WTC11 (cell line): ENCODE data around the gene GNG11. TPM values are rescaled to one million over a fixed set of nuclear protein-coding genes. Genes with fewer than 3 reads are reported as not detected.

Experiments used
- ATAC-seq: fragments of 200-7000 bp; cut with Tn5 transposase; 2 replicates; pipeline ENCODE4 v1.10.0; 2021; ENCODE audit warnings: mild to moderate bottlenecking, moderate library complexity
- CTCF ChIA-PET: fragments of 300-600 bp; sonication (Branson Sonifier 250); formaldehyde crosslinking; loops from one replicate; lab custom pipeline; 2021; ENCODE audit warnings: antibody characterized with exemption; lab: Charles Lee
- POLR2A ChIA-PET: fragments of 350-600 bp; sonication (Branson Sonifier 250); formaldehyde crosslinking; loops from one replicate; lab custom pipeline; 2021; ENCODE audit warnings: antibody characterized with exemption; lab: Charles Lee
- DNase-seq: peaks from one replicate; pipeline ENCODE4 v3.0.0; 2021; ENCODE audit warnings: low spot score
- H3K27ac Mint-ChIP-seq: 2 replicates; pipeline ENCODE4 v1.8.0; 2021; ENCODE audit warnings: mixed read lengths
- H3K27me3 Mint-ChIP-seq: 2 replicates; pipeline ENCODE4 v1.8.0; 2021; ENCODE audit warnings: low read depth, mild to moderate bottlenecking, moderate library complexity, mixed read lengths
- H3K36me3 Mint-ChIP-seq: 2 replicates; pipeline ENCODE4 v1.8.0; 2021; ENCODE audit warnings: mixed read lengths
- H3K4me1 Mint-ChIP-seq: 2 replicates; pipeline ENCODE4 v1.8.0; 2022; ENCODE audit warnings: mixed read lengths
- H3K4me3 Mint-ChIP-seq: 2 replicates; pipeline ENCODE4 v1.8.0; 2021; ENCODE audit warnings: mild to moderate bottlenecking, moderate library complexity, mixed read lengths
- H3K9me3 Mint-ChIP-seq: 2 replicates; pipeline ENCODE4 v1.8.0; 2021; ENCODE audit warnings: mixed read lengths
- E2F5 ChIP-seq: sonication (generic); formaldehyde crosslinking; IDR thresholded peaks from 2 replicates; pipeline ENCODE4 v1.8.1; 2022; ENCODE audit warnings: mild to moderate bottlenecking, moderate library complexity, missing genetic modification reagents
- JAZF1 ChIP-seq: fragments of 250-450 bp; sonication (Bioruptor Pico); IDR thresholded peaks from 2 replicates; pipeline ENCODE4 v1.9.0; 2021; ENCODE audit warnings: moderate library complexity, mild to moderate bottlenecking, inconsistent platforms
- MLX ChIP-seq: sonication (generic); formaldehyde crosslinking; IDR thresholded peaks from 2 replicates; pipeline ENCODE4 v1.8.1; 2023; ENCODE audit warnings: mild to moderate bottlenecking, missing genetic modification reagents, moderate library complexity
- PRRX2 ChIP-seq: fragments of 250-450 bp; sonication (Bioruptor Pico); IDR thresholded peaks from 2 replicates; pipeline ENCODE4 v1.8.0; 2021; ENCODE audit warnings: mild to moderate bottlenecking
- SOX15 ChIP-seq: fragments of 250-450 bp; sonication (Bioruptor Pico); IDR thresholded peaks from 2 replicates; pipeline ENCODE4 v1.9.0; 2021; ENCODE audit warnings: mild to moderate bottlenecking
- TEAD4 ChIP-seq: sonication (generic); formaldehyde crosslinking; IDR thresholded peaks from 2 replicates; pipeline ENCODE4 v1.8.0; 2022; ENCODE audit warnings: mild to moderate bottlenecking, missing genetic modification reagents
- ZBTB21 ChIP-seq: sonication (generic); formaldehyde crosslinking; IDR thresholded peaks from 2 replicates; pipeline ENCODE4 v1.8.1; 2023; ENCODE audit warnings: mild to moderate bottlenecking, missing genetic modification reagents, borderline replicate concordance
- ZNF263 ChIP-seq: sonication (generic); formaldehyde crosslinking; IDR thresholded peaks from 2 replicates; pipeline ENCODE4 v1.8.1; 2022; ENCODE audit warnings: low read depth, mild to moderate bottlenecking, moderate library complexity, missing genetic modification reagents
- total RNA-seq: library from RNA; stranded (reverse); gene quantifications from 3 replicates; pipeline ENCODE4 v1.2.3, GENCODE V29; 2021
- TF ChIP-seq, protein P1 (sequence below): fragments of 250-450 bp; sonication (Bioruptor Pico); IDR thresholded peaks from 2 replicates; pipeline ENCODE4 v1.9.0; 2021; ENCODE audit warnings: mild to moderate bottlenecking
- TF ChIP-seq, protein P2 (sequence below): sonication (generic); formaldehyde crosslinking; IDR thresholded peaks from 2 replicates; pipeline ENCODE4 v1.8.1; 2022; ENCODE audit warnings: mild to moderate bottlenecking, missing genetic modification reagents, moderate library complexity, borderline replicate concordance

GNG11 gene
- total RNA-seq, 1 experiment from 2014 or later: 1.7 TPM

DNA sequence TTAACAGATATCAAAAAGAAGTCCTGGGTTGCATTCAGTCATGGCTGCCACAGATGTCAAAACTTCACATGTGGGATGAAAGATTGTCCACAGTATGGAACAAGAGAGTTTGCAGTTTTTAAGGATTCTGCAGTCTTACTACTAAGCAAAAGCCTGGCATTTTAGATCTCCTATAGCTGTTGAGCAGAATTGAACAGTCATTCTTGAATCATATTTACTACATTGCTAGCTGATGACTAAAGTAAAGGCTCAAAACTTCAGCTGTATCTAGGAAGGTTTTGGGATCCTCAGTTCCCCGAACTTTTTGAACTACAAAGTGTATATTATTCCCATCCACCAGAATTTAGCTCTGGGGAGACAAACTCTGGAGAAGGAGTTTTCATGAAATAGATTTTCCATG is 51.6 kb downstream of the GNG11 start:
- Mint-ChIP-seq H3K36me3 (no peaks in the 10 kb centered on the region), H3K27me3 (no peaks in the 10 kb centered on the region), H3K4me1 (peaks cover 18% of the 10 kb centered on the region), H3K27ac (no peak overlapping the region), H3K4me3 (no peak overlapping the region), H3K9me3 (no peaks in the 10 kb centered on the region; the same call in 1 of the 2 replicates)
- POLR2A ChIA-PET: no interaction called here
- TF ChIP-seq SOX15 (CRISPR knock-in tag): no peak
- no peak for TF ChIP-seq ZBTB21 (CRISPR knock-in tag)
- ATAC-seq (no peak), DNase-seq (no peak)
- CTCF ChIA-PET: no interaction called here

DNA sequence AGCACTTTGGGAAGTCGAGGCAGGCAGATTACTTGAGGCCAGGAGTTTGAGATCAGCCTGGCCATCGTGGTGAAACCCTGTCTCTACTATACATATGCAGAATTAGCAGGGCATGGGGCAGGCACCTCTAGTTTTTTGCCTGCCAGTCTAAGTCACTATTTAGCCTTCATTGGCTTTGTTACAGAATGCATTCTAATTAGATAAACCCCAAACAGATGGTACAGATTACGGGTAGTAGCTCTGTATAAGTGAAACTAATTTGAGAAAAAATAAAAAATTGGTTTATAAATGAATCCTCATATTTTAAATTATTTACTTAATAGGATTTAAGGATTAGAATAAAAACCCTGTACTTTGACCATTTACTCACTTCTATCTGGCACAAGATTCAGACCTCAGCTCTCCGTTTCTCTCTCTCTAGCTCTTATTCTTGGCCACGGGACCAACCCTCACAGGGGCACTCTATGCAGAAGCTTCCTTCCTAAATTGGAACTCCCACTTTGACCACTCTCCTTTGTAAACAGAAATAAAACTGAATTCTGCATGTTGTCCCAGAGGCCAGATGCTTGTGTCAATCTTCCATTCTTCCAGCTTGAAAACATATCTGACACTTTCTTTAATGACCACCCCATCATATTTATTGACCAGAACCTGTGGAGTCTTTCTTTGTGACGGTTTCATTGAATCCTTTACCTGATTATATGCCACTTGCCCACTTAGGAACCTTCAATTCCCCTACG is 55.8 kb downstream of the GNG11 start:
- Mint-ChIP-seq H3K27ac (no peak overlapping the region), H3K9me3 (no peaks in the 10 kb centered on the region; the same call in 1 of the 2 replicates), H3K36me3 (no peaks in the 10 kb centered on the region), H3K4me3 (no peak overlapping the region), H3K27me3 (no peaks in the 10 kb centered on the region), H3K4me1 (peaks cover 44% of the 10 kb centered on the region)
- no peak for ATAC-seq
- DNase-seq: no peak
- TF ChIP-seq PRRX2 (CRISPR knock-in tag) (no peak), E2F5 (CRISPR knock-in tag) (no peak), ZNF263 (no peak), TEAD4 (CRISPR knock-in tag) (no peak), JAZF1 (CRISPR knock-in tag) (no peak), MLX (CRISPR knock-in tag) (no peak)
- TF ChIP-seq, protein P1, sequence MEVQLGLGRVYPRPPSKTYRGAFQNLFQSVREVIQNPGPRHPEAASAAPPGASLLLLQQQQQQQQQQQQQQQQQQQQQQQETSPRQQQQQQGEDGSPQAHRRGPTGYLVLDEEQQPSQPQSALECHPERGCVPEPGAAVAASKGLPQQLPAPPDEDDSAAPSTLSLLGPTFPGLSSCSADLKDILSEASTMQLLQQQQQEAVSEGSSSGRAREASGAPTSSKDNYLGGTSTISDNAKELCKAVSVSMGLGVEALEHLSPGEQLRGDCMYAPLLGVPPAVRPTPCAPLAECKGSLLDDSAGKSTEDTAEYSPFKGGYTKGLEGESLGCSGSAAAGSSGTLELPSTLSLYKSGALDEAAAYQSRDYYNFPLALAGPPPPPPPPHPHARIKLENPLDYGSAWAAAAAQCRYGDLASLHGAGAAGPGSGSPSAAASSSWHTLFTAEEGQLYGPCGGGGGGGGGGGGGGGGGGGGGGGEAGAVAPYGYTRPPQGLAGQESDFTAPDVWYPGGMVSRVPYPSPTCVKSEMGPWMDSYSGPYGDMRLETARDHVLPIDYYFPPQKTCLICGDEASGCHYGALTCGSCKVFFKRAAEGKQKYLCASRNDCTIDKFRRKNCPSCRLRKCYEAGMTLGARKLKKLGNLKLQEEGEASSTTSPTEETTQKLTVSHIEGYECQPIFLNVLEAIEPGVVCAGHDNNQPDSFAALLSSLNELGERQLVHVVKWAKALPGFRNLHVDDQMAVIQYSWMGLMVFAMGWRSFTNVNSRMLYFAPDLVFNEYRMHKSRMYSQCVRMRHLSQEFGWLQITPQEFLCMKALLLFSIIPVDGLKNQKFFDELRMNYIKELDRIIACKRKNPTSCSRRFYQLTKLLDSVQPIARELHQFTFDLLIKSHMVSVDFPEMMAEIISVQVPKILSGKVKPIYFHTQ: no peak
- TF ChIP-seq, protein P2, sequence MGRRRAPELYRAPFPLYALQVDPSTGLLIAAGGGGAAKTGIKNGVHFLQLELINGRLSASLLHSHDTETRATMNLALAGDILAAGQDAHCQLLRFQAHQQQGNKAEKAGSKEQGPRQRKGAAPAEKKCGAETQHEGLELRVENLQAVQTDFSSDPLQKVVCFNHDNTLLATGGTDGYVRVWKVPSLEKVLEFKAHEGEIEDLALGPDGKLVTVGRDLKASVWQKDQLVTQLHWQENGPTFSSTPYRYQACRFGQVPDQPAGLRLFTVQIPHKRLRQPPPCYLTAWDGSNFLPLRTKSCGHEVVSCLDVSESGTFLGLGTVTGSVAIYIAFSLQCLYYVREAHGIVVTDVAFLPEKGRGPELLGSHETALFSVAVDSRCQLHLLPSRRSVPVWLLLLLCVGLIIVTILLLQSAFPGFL (CRISPR knock-in tag): no peak
- ChIA-PET POLR2A (no interaction called here), CTCF (no interaction called here)

Other genes with a start within 250 kb of the GNG11 start
- gene TFPI2, start 31.0 kb upstream of the GNG11 start, total RNA-seq: 7.8 to 10.4 TPM (median 8.7 TPM) in 3 replicates
- 0.63 to 1.3 TPM (median 1.2 TPM) in 3 replicates for gene GNGT1, start 15.2 kb upstream of the GNG11 start, total RNA-seq
- gene BET1, start 82.6 kb downstream of the GNG11 start, total RNA-seq: 24.8 to 26.7 TPM (median 25.8 TPM) in 3 replicates